ENCODE data around the gene NKAIN2. TPM values are rescaled to one million over a fixed set of nuclear protein-coding genes. Genes with fewer than 3 reads are reported as not detected.

Gene NKAIN2
- total RNA-seq, 1 experiment from 2014 or later: not detected

GRCh38 chr6:124052120-124052519 lies 248.5 kb downstream of the NKAIN2 start:
- Mint-ChIP-seq H3K4me3 (ENCODE audit: low read depth, unreplicated experiment) (no peak overlapping the region), H3K9me3 (ENCODE audit: low read depth, unreplicated experiment) (peaks cover 2% of the 10 kb centered on the region), H3K4me1 (ENCODE audit: low read depth, unreplicated experiment) (no peaks in the 10 kb centered on the region), H3K27ac (ENCODE audit: unreplicated experiment) (no peak overlapping the region), H3K36me3 (ENCODE audit: insufficient read depth, unreplicated experiment) (no peaks in the 10 kb centered on the region), H3K27me3 (ENCODE audit: unreplicated experiment) (no peaks in the 10 kb centered on the region)
- no TSS peak for BruUV-seq (replicated peaks)
- intact Hi-C loops (cut with micrococcal nuclease; ENCODE audit: unreplicated experiment): no loop called here
- DNase-seq: no peak
- TF ChIP-seq CTCF (IDR thresholded peaks at IDR 0.05; ENCODE audit: unreplicated experiment): no peak
- CTCF ChIA-PET: no interaction called here

GRCh38 chr6:124053315-124053714 lies 249.7 kb downstream of the NKAIN2 start:
- no peak for DNase-seq
- peaks cover 2% of the 10 kb centered on the region for H3K9me3 Mint-ChIP-seq (ENCODE audit: low read depth, unreplicated experiment)
- BruUV-seq (replicated peaks): no TSS peak
- CTCF ChIA-PET: no interaction called here
- H3K36me3 Mint-ChIP-seq (ENCODE audit: insufficient read depth, unreplicated experiment): no peaks in the 10 kb centered on the region
- intact Hi-C loops (cut with micrococcal nuclease; ENCODE audit: unreplicated experiment): no loop called here
- H3K27me3 Mint-ChIP-seq (ENCODE audit: unreplicated experiment): no peaks in the 10 kb centered on the region
- no peak overlapping the region for H3K4me3 Mint-ChIP-seq (ENCODE audit: low read depth, unreplicated experiment)
- no peaks in the 10 kb centered on the region for H3K4me1 Mint-ChIP-seq (ENCODE audit: low read depth, unreplicated experiment)
- H3K27ac Mint-ChIP-seq (ENCODE audit: unreplicated experiment): no peak overlapping the region
- TF ChIP-seq CTCF (IDR thresholded peaks at IDR 0.05; ENCODE audit: unreplicated experiment): no peak

- no peaks in the 10 kb centered on the region for H3K27me3 Mint-ChIP-seq (ENCODE audit: unreplicated experiment)
- no peak for DNase-seq
- H3K27ac Mint-ChIP-seq (ENCODE audit: unreplicated experiment): no peak overlapping the region
- no peaks in the 10 kb centered on the region for H3K36me3 Mint-ChIP-seq (ENCODE audit: insufficient read depth, unreplicated experiment)
- no peaks in the 10 kb centered on the region for H3K4me1 Mint-ChIP-seq (ENCODE audit: low read depth, unreplicated experiment)
- H3K4me3 Mint-ChIP-seq (ENCODE audit: low read depth, unreplicated experiment): no peak overlapping the region
- CTCF ChIA-PET: no interaction called here
- no TSS peak for BruUV-seq (replicated peaks)
- intact Hi-C loops (cut with micrococcal nuclease; ENCODE audit: unreplicated experiment): no loop called here
- no peak for TF ChIP-seq CTCF (IDR thresholded peaks at IDR 0.05; ENCODE audit: unreplicated experiment)
- H3K9me3 Mint-ChIP-seq (ENCODE audit: low read depth, unreplicated experiment): peaks cover 2% of the 10 kb centered on the region
These were observed 250.4 kb downstream of the NKAIN2 start for GRCh38 chr6:124054034-124054433.

- no peak overlapping the region for H3K27ac Mint-ChIP-seq (ENCODE audit: unreplicated experiment)
- intact Hi-C loops (cut with micrococcal nuclease; ENCODE audit: unreplicated experiment): no loop called here
- CTCF ChIA-PET: no interaction called here
- no peaks in the 10 kb centered on the region for H3K36me3 Mint-ChIP-seq (ENCODE audit: insufficient read depth, unreplicated experiment)
- no peak overlapping the region for H3K4me3 Mint-ChIP-seq (ENCODE audit: low read depth, unreplicated experiment)
- no peak for DNase-seq
- no TSS peak for BruUV-seq (replicated peaks)
- no peaks in the 10 kb centered on the region for H3K27me3 Mint-ChIP-seq (ENCODE audit: unreplicated experiment)
- no peaks in the 10 kb centered on the region for H3K4me1 Mint-ChIP-seq (ENCODE audit: low read depth, unreplicated experiment)
- H3K9me3 Mint-ChIP-seq (ENCODE audit: low read depth, unreplicated experiment): peaks cover 2% of the 10 kb centered on the region
- no peak for TF ChIP-seq CTCF (IDR thresholded peaks at IDR 0.05; ENCODE audit: unreplicated experiment)
These were observed 251.7 kb downstream of the NKAIN2 start for GRCh38 chr6:124055395-124055794.

GRCh38 chr6:124055963-124056362 lies 252.3 kb downstream of the NKAIN2 start:
- Mint-ChIP-seq H3K4me3 (ENCODE audit: low read depth, unreplicated experiment) (no peak overlapping the region), H3K4me1 (ENCODE audit: low read depth, unreplicated experiment) (no peaks in the 10 kb centered on the region), H3K27me3 (ENCODE audit: unreplicated experiment) (no peaks in the 10 kb centered on the region), H3K27ac (ENCODE audit: unreplicated experiment) (no peak overlapping the region), H3K36me3 (ENCODE audit: insufficient read depth, unreplicated experiment) (no peaks in the 10 kb centered on the region), H3K9me3 (ENCODE audit: low read depth, unreplicated experiment) (peaks cover 2% of the 10 kb centered on the region)
- BruUV-seq (replicated peaks): no TSS peak
- DNase-seq: no peak
- TF ChIP-seq CTCF (IDR thresholded peaks at IDR 0.05; ENCODE audit: unreplicated experiment): no peak
- CTCF ChIA-PET: no interaction called here
- intact Hi-C loops (cut with micrococcal nuclease; ENCODE audit: unreplicated experiment): no loop called here

All from Calu3 (cell line).